Endothelial cell of umbilical vein (primary cell): ENCODE data around the gene CHSY1. TPM values are rescaled to one million over a fixed set of nuclear protein-coding genes. Genes with fewer than 3 reads are reported as not detected.

Experiments
- BruUV-seq: library from RNA; stranded (reverse); fragments of 400-500 nt; replicated peaks from 2 replicates; lab custom pipeline; 2021; lab: Mats Ljungman, UMichigan
- CTCF ChIA-PET: fragments of 300-600, 350-600 bp; sonication (Branson Sonifier 250); formaldehyde crosslinking; loops from one replicate; lab custom pipeline; 2021; ENCODE audit warnings: antibody characterized with exemption, inconsistent platforms; lab: Charles Lee
- POLR2A ChIA-PET: fragments of 300-600, 350-600 bp; sonication (Branson Sonifier 250); formaldehyde crosslinking; loops from one replicate; lab custom pipeline; 2021; ENCODE audit warnings: antibody characterized with exemption, inconsistent platforms; lab: Charles Lee
- DNase-seq: peaks from one replicate; pipeline ENCODE4 v3.0.0-alpha.2; 2011; ENCODE audit warnings: low read depth, low spot score
- FAIRE-seq: peaks from 2 replicates; lab custom pipeline; 2011; peaks lifted over from hg19 to GRCh38; lab: Jason Lieb, UNC
- H2AFZ ChIP-seq: 2 replicates; pipeline ENCODE4 v1.6.0; 2012; ENCODE audit warnings: low read depth, low read length, control low read depth, inconsistent platforms
- H3K27ac ChIP-seq: 2 replicates; pipeline ENCODE4 v1.5.1; 2011; ENCODE audit warnings: low read depth, mild to moderate bottlenecking, control low read depth, low read length, moderate library complexity; ENCODE audit not compliant: insufficient read depth
- H3K27me3 ChIP-seq, 2 experiments: 2 replicates each; pipeline versions ENCODE4 v1.6.0 to v1.6.1; 2011; ENCODE audit warnings: low read length in 2 of 2, mixed read lengths in 1 of 2; ENCODE audit not compliant: control insufficient read depth in 2 of 2, insufficient read depth in 2 of 2
- H3K36me3 ChIP-seq, 2 experiments: 2 replicates in 1 of 2; 3 replicates in 1 of 2; pipeline ENCODE4 v1.5.1; 2011; ENCODE audit warnings: low read length in 2 of 2, mild to moderate bottlenecking in 1 of 2, moderate library complexity in 1 of 2; ENCODE audit not compliant: control insufficient read depth in 2 of 2, insufficient read depth in 2 of 2; ENCODE audit errors: extremely low read depth in 1 of 2
- H3K4me1 ChIP-seq: 3 replicates; pipeline ENCODE4 v1.5.1; 2011; ENCODE audit warnings: mild to moderate bottlenecking, low read length; ENCODE audit not compliant: control insufficient read depth, insufficient read depth; ENCODE audit errors: extremely low read depth
- H3K4me2 ChIP-seq: 2 replicates; pipeline ENCODE4 v1.6.1; 2011; ENCODE audit warnings: low read length, control low read depth, mixed read lengths; ENCODE audit not compliant: insufficient read depth
- H3K4me3 ChIP-seq, 3 experiments: fragments of 200-600 bp in 1 of 3; sonication (generic), shearing (Covaris generic) in 1 of 3; replicated peaks in 1 of 3; 2 replicates each; pipeline ENCODE4 v1.5.1; 2011 to 2016; ENCODE audit warnings: control low read depth in 3 of 3, low read length in 3 of 3, mild to moderate bottlenecking in 2 of 3, inconsistent platforms in 1 of 3, low read depth in 1 of 3, moderate library complexity in 1 of 3; ENCODE audit not compliant: insufficient read depth in 1 of 3
- H3K79me2 ChIP-seq: 2 replicates; pipeline ENCODE4 v1.6.0; 2012; ENCODE audit warnings: low read length, inconsistent platforms; ENCODE audit not compliant: control insufficient read depth, insufficient read depth
- H3K9ac ChIP-seq: replicated peaks from 2 replicates; pipeline ENCODE3; 2011; ENCODE audit warnings: low read length, control low read depth; ENCODE audit not compliant: insufficient read depth; ENCODE audit errors: extremely low read depth
- H3K9me1 ChIP-seq: replicated peaks from 3 replicates; pipeline ENCODE4 v1.6.0; 2011; ENCODE audit warnings: mild to moderate bottlenecking, low read length; ENCODE audit not compliant: control insufficient read depth, insufficient read depth; ENCODE audit errors: extremely low read depth
- H3K9me3 ChIP-seq: replicated peaks from 2 replicates; pipeline ENCODE4 v1.5.1; 2012; ENCODE audit warnings: low read length, inconsistent platforms; ENCODE audit not compliant: control insufficient read depth, insufficient read depth
- H4K20me1 ChIP-seq: replicated peaks from 2 replicates; pipeline ENCODE3; 2011; ENCODE audit warnings: mild to moderate bottlenecking, low read length; ENCODE audit not compliant: control insufficient read depth, insufficient read depth; ENCODE audit errors: extremely low read depth
- EZH2 ChIP-seq: IDR thresholded peaks from 2 replicates; pipeline ENCODE4 v1.6.1; 2012; ENCODE audit warnings: borderline replicate concordance, low read depth, mild to moderate bottlenecking, moderate library complexity, low read length, inconsistent platforms; ENCODE audit not compliant: severe bottlenecking
- FOS ChIP-seq: IDR thresholded peaks from 2 replicates; pipeline ENCODE4 v1.6.1; 2011; ENCODE audit warnings: mild to moderate bottlenecking, low read length, moderate library complexity, borderline replicate concordance; ENCODE audit not compliant: insufficient read depth
- GATA2 ChIP-seq: IDR thresholded peaks from 2 replicates; pipeline ENCODE4 v1.7.0; 2011; ENCODE audit warnings: low read depth, mild to moderate bottlenecking, moderate library complexity, mixed read lengths, low read length; ENCODE audit not compliant: insufficient read length, insufficient read depth
- JUN ChIP-seq: IDR thresholded peaks from 2 replicates; pipeline ENCODE4 v1.6.1; 2011; ENCODE audit warnings: borderline replicate concordance, low read depth; ENCODE audit not compliant: insufficient read length, insufficient read depth
- MYC ChIP-seq: IDR thresholded peaks from one replicate; pipeline ENCODE4 v1.6.1; 2011; ENCODE audit warnings: mild to moderate bottlenecking, low read depth, low read length
- POLR2A ChIP-seq: IDR thresholded peaks from 2 replicates; pipeline ENCODE4 v1.6.1; 2012; ENCODE audit warnings: low read depth, mild to moderate bottlenecking, control low read depth, low read length
- POLR2AphosphoS5 ChIP-seq: IDR thresholded peaks from 2 replicates; pipeline ENCODE4 v1.6.1; 2012; ENCODE audit warnings: low read depth, mild to moderate bottlenecking, control low read depth, low read length, moderate library complexity; ENCODE audit not compliant: insufficient read depth
- dilution Hi-C: fragments of 300-500 bp; cut with MboI; formaldehyde crosslinking; loops from one replicate; pipeline ENCODE4 v1.15.0; 2019; ENCODE audit warnings: low sequenced_read_pairs; ENCODE audit not compliant: extremely low pct_ligation_motif_present
- intact Hi-C: fragments of 100-400 bp; cut with micrococcal nuclease; formaldehyde crosslinking; loops from one replicate; pipeline ENCODE4 v1.10.0; 2022
- polyA plus RNA-seq, 4 experiments: library from polyadenylated mRNA; depleted of rRNA in 3 of 4; stranded (reverse) in 3 of 4; unstranded in 1 of 4; fragments of >200 nt; gene quantifications; 2 replicates each; pipeline versions ENCODE4 v1.2.1 to v1.2.3, GENCODE V29; 2011 to 2012; ENCODE audit warnings: missing spikeins in 1 of 4
- total RNA-seq: library from RNA; stranded (reverse); gene quantifications from 2 replicates; pipeline ENCODE4 v1.2.3, GENCODE V29; 2021
- TF ChIP-seq, protein P1 (sequence below), 2 donors: IDR thresholded peaks; 1 replicate in 1 of 2; 2 replicates in 1 of 2; pipeline ENCODE4 v1.5.1; 2011; ENCODE audit warnings: low read length in 2 of 2, mild to moderate bottlenecking in 2 of 2, moderate library complexity in 2 of 2, control low read depth in 1 of 2, inconsistent platforms in 1 of 2, low read depth in 1 of 2; ENCODE audit not compliant: insufficient read depth in 1 of 2; ENCODE audit errors: extremely low read depth in 1 of 2
- TF ChIP-seq, protein P2 (sequence below): IDR thresholded peaks from 2 replicates; pipeline ENCODE4 v1.6.1; 2011; ENCODE audit not compliant: insufficient read depth, insufficient read length

CHSY1 gene
- total and polyA plus RNA-seq, 2 donors (not counting 3 experiments of a cell fraction or from before 2014, with no cell fraction given), result 23.7 to 50.8 TPM

DNA sequence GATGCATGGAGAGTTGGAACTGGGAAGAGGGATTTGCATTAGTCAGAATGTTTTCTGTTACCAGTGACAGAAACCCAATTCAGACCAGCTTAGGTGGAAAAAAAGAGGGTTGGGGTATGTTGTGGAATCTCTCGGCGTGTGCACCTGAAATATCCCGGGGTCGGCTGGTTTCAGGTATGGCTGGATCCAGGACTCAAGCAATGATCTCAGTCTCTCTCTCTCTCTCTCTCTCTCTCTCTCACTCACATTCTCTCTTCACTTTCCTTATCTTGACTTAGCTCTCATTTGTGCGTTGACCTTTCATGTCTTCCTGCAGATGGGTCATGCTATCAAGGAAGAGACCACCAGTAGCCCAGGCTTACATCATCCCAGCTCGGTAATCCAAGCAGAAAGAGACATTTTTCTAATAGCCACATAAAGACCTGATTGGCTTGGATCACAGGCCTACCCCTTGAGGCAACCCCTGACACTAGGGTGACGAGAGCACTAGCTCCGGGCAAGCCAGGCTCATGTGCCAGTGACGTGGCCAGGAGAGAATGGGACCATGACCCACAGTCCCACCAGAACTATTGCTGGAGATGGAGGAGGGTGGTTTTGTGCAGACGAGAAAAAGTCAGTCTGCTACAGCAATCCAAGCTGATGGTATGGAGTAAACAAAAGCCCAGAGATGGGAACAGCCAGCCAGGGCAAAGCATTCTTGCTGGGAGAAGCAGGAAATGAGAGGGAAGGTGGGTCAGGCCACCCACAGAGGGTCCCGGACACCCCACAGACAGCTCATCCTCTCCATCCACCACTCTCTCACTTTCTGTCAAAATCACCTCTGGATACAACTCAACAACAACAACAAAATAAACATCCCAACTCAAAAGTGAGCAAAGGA, 91.7 kb downstream of the CHSY1 start:
- dilution Hi-C loops, result no loop called here
- no peak overlapping the region for H2AFZ ChIP-seq
- no peaks in the 10 kb centered on the region for H4K20me1 ChIP-seq
- H3K4me1 ChIP-seq, result no peaks in the 10 kb centered on the region
- H3K9ac ChIP-seq, result no peak overlapping the region
- FAIRE-seq (no peak), DNase-seq (no peak)
- CTCF ChIA-PET, result interaction anchor here (0.9 to 1.5 kb wide), 2 partner anchors 8 to 18 kb away, joined by 3 to 4 read pairs; no protein-coding TSS in a partner anchor
- H3K4me2 ChIP-seq, result no peak overlapping the region
- POLR2A ChIA-PET, result interaction anchor here (0.6 kb wide), 1 partner anchor 1963 kb away, joined by 4 read pairs; no protein-coding TSS in a partner anchor
- no peaks in the 10 kb centered on the region for H3K79me2 ChIP-seq
- intact Hi-C loops, result no loop called here
- H3K27ac ChIP-seq, result no peak overlapping the region
- TF ChIP-seq MYC (no peak), POLR2AphosphoS5 (no peak), POLR2A (no peak), FOS (no peak), JUN (no peak), EZH2 (no peak), GATA2 (no peak)
- TF ChIP-seq, protein P1, sequence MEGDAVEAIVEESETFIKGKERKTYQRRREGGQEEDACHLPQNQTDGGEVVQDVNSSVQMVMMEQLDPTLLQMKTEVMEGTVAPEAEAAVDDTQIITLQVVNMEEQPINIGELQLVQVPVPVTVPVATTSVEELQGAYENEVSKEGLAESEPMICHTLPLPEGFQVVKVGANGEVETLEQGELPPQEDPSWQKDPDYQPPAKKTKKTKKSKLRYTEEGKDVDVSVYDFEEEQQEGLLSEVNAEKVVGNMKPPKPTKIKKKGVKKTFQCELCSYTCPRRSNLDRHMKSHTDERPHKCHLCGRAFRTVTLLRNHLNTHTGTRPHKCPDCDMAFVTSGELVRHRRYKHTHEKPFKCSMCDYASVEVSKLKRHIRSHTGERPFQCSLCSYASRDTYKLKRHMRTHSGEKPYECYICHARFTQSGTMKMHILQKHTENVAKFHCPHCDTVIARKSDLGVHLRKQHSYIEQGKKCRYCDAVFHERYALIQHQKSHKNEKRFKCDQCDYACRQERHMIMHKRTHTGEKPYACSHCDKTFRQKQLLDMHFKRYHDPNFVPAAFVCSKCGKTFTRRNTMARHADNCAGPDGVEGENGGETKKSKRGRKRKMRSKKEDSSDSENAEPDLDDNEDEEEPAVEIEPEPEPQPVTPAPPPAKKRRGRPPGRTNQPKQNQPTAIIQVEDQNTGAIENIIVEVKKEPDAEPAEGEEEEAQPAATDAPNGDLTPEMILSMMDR (IDR thresholded peaks at IDR 0.05; ENCODE audit: extremely low read depth in 1 of 2, insufficient read depth in 1 of 2, low read depth in 1 of 2, low read length in 2 of 2), result no peak
- TF ChIP-seq, protein P2, sequence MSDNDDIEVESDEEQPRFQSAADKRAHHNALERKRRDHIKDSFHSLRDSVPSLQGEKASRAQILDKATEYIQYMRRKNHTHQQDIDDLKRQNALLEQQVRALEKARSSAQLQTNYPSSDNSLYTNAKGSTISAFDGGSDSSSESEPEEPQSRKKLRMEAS, result no peak
- no peaks in the 10 kb centered on the region for H3K9me3 ChIP-seq
- no peaks in the 10 kb centered on the region for H3K27me3 ChIP-seq
- H3K36me3 ChIP-seq, result no peaks in the 10 kb centered on the region
- BruUV-seq, result no TSS peak
- H3K4me3 ChIP-seq, result no peak overlapping the region
- no peaks in the 10 kb centered on the region for H3K9me1 ChIP-seq
